ENCODE results near the gene ABCA5.

Gene ABCA5

GRCh38 chr17:69327060-69327831, at the start of gene ABCA5:
ABCA5 (minus strand) TSS chr17:69327133; CDS start chr17:69314415, 12,718 bp downstream.
- no peak; the same call in 1 of the 2 replicates for TF ChIP-seq GATA2 (IDR thresholded peaks at IDR 0.05; ENCODE audit: low read depth, low read length)
- TF ChIP-seq GATA3 (IDR thresholded peaks at IDR 0.05; ENCODE audit: low read depth, low read length): no peak

DNA sequence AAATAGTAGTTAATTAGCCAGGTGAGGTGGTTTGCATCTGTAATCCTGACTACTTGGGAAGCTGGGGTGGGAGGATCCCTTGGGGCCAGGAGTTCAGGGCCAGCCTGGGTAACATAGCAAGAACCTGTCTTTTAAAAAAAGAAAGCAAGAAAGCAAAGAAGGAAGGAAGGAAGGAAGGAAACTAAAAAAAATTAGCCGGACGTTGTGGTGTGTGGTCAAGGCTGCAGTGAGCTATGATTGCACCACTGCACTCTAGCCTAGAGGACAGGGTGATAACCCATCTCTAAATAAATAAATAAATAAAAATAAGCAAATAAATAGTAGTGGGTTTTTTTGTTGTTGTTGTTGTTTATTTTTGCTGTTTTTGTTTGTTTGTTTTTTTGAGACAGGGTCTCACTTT, 48.3 kb upstream of the ABCA5 start:
- no peak for TF ChIP-seq GATA3 (IDR thresholded peaks at IDR 0.05; ENCODE audit: low read depth, low read length)
- no peak for TF ChIP-seq GATA2 (IDR thresholded peaks at IDR 0.05; ENCODE audit: low read depth, low read length)

DNA sequence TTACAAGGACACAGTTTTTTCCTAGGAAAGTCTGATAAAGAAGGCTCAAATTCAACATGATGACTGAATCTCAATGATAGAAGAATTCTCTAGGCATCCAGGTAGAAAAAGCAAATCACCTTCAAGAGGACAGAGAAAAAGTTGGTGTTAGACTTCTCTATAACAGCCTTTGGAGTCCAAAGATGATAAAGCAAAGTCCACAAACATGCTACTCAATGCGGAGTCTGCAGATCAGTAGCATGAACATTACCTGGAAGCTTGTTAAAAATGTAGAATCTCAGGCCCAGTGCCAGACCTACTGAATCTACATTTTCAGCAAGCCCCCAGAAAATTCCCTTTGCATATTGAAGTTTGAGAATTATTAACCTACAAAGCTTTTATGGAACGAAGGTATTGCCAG, 46.1 kb upstream of the ABCA5 start:
- TF ChIP-seq GATA2 (IDR thresholded peaks at IDR 0.05; ENCODE audit: low read depth, low read length) (no peak), GATA3 (IDR thresholded peaks at IDR 0.05; ENCODE audit: low read depth, low read length) (no peak)

DNA sequence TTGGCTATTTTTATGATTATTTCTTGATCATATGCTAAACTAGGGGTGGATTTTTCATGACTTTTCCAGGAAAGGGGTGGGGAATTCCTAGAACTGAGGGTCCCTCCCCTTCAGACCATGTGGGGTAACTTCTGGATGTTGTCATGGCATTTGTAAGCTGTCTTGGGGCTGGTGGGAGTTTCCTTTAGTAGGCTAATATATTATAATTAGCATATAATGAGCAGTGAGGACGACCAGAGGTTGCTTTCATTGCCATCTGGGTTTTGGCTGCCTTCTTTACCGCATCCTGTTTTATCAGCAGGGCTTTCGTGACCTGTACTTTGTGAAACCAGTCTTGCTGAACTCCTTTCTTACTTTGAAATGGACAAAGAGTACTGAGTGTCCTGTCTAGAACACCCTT, 40.4 kb upstream of the ABCA5 start:
- TF ChIP-seq GATA3 (IDR thresholded peaks at IDR 0.05; ENCODE audit: low read depth, low read length) (no peak), GATA2 (IDR thresholded peaks at IDR 0.05; ENCODE audit: low read depth, low read length) (no peak)

DNA sequence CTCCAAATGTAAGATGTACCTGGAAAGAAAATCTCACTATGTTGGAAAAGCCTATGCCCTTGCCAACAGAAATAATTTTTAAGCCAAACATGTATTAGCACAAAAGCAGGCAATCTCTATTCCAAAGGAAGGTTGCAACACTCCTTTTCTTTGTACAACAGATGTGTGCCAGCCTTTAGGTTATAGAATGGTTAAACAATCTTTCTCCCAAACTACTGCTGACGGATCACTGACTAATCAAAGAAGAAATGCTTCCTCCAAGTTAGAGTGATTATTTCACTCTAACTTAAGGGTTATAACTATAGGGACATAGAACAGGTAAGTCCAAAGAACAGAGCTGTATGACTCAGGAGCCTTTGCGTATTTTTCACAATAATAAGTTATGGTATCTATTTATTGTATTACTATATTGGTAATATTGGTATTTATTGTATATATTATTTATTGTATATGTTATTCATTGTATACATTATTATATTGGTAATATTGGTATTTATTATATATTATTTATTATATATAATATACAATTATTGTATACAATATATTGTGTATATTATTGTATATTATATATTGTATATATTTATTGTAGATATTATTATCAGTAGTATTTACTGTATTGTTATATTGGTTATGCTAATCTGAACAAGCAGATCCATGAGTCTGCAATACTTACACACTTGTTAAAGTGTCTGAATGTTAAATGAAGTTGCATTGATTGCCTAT, 36.7 kb upstream of the ABCA5 start:
- no peak for TF ChIP-seq GATA3 (IDR thresholded peaks at IDR 0.05; ENCODE audit: low read depth, low read length)
- no peak for TF ChIP-seq GATA2 (IDR thresholded peaks at IDR 0.05; ENCODE audit: low read depth, low read length)

DNA sequence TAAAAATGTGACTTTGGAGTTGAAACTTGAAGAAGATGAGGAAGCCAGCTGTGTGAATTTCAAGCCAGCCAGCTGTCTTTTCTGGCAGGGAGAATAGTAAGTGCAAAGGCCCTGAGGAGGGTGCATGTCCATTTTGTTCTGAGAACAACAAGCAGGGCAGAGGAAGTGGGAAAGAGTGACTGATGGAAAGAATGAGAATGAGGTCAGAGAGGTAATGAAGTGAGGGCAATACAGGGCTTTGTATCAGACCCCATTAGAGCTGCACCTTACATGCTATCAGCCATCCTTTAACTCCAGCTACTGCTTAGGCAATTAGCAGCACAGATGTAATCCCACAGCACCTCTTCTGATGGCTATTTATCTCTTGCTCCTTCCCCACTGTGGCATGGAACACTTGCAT, 34.2 kb upstream of the ABCA5 start:
- TF ChIP-seq GATA2 (IDR thresholded peaks at IDR 0.05; ENCODE audit: low read depth, low read length): no peak
- no peak for TF ChIP-seq GATA3 (IDR thresholded peaks at IDR 0.05; ENCODE audit: low read depth, low read length)

DNA sequence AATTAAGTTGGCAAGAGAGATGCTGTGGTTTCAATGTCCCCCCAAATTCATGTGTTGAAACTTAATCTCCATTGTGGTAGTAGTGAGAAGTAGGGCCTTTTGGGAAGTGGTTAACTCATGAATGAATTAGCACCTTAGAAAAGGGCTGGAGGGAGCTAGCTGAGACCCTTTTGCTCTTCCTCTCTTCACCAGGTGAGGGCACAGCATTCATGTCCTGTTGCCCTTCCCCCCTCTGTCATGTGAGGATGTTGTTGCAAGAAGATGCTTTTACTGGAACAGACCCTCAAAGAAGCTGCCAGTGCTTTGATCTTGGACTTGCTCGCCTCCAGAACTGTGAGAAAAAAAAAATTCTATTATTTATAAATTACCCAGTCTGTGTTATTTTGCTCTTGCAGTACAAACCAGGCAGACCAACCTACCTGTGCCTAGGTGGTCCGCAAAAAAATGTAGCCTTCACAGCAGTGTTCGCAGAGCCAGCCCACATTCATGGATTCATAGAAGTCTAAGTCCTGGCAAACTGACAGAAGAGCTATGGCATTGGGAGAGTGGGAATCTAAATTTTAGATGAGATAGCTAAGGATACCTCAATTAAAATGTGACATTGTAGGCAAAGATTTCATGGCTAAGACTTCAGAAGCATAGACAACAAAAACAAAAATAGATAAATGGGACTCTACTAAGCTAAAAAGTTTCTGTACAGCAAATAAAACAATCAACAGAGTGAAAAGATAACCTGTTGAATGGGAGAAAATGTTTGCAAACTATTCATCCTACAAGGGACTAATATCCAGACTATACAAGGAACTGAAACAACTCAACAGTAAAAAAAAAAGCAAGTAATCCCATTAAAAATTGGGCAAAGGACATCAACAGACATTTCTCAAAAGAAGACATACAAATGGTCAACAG, 32.0 kb upstream of the ABCA5 start:
- TF ChIP-seq GATA3 (IDR thresholded peaks at IDR 0.05; ENCODE audit: low read depth, low read length) (no peak), GATA2 (IDR thresholded peaks at IDR 0.05; ENCODE audit: low read depth, low read length) (no peak)

DNA sequence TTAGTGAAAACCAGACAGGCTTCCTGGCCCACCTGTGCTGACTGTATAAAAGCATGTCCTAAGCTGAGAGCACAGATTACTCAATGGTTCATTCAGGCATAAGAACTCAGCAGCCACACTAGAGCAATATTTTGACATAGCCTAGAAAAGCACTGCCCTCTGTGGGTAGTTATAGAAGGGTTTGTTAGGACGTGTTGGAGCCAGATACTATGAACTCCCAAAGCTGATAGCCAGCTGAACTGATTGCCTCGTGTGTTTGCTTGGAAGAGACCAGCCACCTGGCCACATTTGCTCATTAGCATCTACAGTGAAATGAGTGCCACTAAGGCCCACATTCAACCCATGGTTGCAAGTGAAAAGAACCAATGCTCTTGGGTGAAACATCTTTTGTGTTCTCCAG, 30.8 kb upstream of the ABCA5 start:
- TF ChIP-seq GATA2 (IDR thresholded peaks at IDR 0.05; ENCODE audit: low read depth, low read length) (no peak), GATA3 (IDR thresholded peaks at IDR 0.05; ENCODE audit: low read depth, low read length) (no peak)

- TF ChIP-seq GATA2 (IDR thresholded peaks at IDR 0.05; ENCODE audit: low read depth, low read length) (no peak), GATA3 (IDR thresholded peaks at IDR 0.05; ENCODE audit: low read depth, low read length) (no peak)
These were observed 29.7 kb upstream of the ABCA5 start for GRCh38 chr17:69356625-69357024.

GRCh38 chr17:69350911-69351310, 24.0 kb upstream of the ABCA5 start:
- no peak for TF ChIP-seq GATA3 (IDR thresholded peaks at IDR 0.05; ENCODE audit: low read depth, low read length)
- no peak for TF ChIP-seq GATA2 (IDR thresholded peaks at IDR 0.05; ENCODE audit: low read depth, low read length)

GRCh38 chr17:69348429-69348828, 21.5 kb upstream of the ABCA5 start:
- TF ChIP-seq GATA2 (IDR thresholded peaks at IDR 0.05; ENCODE audit: low read depth, low read length) (no peak), GATA3 (IDR thresholded peaks at IDR 0.05; ENCODE audit: low read depth, low read length) (no peak)

GRCh38 chr17:69346766-69347165, 19.8 kb upstream of the ABCA5 start:
- TF ChIP-seq GATA3 (IDR thresholded peaks at IDR 0.05; ENCODE audit: low read depth, low read length) (no peak), GATA2 (IDR thresholded peaks at IDR 0.05; ENCODE audit: low read depth, low read length) (no peak)

GRCh38 chr17:69344939-69345338, 18.0 kb upstream of the ABCA5 start:
- TF ChIP-seq GATA2 (IDR thresholded peaks at IDR 0.05; ENCODE audit: low read depth, low read length) (no peak), GATA3 (IDR thresholded peaks at IDR 0.05; ENCODE audit: low read depth, low read length) (no peak)
